ENCODE results near the gene PPP1R13L.
"Not testable (repeated sequence)": the region's sequence is repeated elsewhere in the genome, so short reads cannot be mapped to it uniquely, and the experiment has no call there.

Gene PPP1R13L, protein sequence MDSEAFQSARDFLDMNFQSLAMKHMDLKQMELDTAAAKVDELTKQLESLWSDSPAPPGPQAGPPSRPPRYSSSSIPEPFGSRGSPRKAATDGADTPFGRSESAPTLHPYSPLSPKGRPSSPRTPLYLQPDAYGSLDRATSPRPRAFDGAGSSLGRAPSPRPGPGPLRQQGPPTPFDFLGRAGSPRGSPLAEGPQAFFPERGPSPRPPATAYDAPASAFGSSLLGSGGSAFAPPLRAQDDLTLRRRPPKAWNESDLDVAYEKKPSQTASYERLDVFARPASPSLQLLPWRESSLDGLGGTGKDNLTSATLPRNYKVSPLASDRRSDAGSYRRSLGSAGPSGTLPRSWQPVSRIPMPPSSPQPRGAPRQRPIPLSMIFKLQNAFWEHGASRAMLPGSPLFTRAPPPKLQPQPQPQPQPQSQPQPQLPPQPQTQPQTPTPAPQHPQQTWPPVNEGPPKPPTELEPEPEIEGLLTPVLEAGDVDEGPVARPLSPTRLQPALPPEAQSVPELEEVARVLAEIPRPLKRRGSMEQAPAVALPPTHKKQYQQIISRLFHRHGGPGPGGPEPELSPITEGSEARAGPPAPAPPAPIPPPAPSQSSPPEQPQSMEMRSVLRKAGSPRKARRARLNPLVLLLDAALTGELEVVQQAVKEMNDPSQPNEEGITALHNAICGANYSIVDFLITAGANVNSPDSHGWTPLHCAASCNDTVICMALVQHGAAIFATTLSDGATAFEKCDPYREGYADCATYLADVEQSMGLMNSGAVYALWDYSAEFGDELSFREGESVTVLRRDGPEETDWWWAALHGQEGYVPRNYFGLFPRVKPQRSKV

DNA sequence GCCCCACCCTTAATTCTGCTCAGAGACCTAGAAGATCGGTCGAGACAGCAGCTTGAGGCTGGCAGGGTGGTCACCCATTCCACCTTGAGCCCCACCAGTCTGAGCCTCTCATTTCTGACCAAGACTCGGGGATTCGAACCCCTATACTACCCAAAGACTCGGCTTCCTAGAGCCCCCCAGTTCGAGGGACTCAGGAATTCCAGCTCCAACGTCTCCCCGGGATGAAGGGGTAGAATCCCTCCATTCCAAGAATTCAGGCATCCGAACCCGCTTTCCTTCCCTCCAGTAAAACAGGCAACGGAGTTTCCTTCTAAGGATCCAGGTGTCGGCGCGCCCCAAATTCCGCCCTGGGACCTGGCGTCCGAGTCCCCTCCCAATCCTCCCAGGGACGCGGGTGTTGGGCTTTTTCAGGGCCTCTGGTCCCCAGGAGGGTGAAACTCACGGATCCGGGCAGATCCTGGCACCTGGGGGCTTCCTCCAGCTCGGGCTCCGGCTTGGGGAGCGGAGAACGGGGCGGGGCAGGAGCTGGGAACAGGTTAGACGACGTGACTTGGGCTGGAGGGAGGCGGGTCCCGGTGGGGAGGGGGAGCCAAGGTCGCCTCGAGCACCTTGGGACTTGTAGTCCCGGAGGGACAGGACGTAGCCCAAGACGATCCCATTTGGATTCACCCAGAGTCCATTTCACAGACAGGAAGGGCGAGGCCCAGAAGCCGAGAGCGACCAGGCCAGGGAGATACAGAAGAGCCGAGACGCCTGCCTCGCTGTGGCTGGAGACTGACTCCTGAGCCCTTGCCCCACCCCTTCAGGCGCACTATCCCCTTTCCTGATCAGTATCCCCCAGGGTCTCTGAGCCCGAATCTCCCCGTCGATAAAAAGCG, at the start of gene PPP1R13L:
PPP1R13L (minus strand) TSS at position 513 of the 878 bp plus-strand sequence. CDS start 6,751 bp downstream, outside the sequence.
- DNase-seq, result peak; percentile 69 to 81

DNA sequence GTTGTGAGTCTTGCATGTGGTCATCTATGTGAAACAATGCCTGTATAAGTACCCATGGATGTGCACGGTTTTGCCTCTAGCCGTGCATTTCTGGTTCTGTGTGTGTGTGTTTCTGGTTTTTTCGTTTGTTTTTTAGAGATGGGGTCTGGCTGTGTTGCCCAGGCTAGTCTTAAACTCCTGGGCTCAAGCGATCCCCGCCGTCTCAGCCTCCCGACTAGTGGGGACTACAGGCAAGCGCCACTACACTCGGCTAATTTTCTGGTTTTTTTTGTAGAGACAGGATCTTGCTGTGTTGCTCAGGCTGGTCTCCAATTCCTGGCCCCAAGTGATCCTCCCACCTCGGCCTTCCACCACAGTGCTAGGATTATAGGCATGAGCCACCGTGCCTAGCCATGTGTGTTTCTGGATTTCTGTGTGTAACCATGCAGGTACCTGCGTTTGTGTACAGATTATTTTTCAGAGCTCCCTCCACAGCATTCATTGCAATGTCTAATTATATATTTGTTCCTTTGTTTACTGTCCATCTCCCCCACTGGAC, 47.0 kb upstream of the PPP1R13L start:
- no peak for DNase-seq

DNA sequence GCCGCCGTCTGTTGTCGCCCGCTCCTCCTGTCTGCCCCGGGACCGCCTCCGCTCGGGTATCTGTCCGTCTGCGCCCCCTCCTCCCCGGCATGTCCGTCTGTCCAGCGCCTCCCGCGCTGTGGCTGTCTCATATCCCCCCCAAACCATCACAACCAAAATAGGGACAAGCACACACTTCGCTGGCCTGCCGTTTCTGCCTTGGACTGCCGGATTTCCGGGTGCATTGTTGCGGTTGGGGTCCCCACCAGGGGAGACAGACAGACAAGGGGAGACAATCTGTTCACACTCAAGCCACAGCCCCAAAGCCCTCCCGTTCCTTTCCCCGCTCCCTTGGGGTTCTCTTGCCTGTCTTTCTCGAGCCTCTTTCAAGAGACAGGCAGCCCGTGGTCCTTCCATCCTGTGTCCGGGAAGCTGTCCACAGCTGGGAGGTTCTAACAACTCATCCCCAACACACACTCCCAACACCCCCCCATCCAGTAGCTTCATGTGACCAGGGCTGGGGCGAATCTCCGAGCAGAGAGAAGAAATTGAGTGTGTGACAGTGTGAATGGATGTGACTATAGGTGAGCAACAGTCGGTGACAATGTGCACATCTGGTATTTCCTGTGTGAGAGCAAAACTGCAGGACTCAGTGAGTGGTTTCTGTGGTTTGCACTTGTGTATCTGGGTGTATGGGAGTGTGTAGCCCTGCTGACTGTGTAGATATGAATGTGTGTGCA, 46.4 kb upstream of the PPP1R13L start:
- no peak for DNase-seq

DNA sequence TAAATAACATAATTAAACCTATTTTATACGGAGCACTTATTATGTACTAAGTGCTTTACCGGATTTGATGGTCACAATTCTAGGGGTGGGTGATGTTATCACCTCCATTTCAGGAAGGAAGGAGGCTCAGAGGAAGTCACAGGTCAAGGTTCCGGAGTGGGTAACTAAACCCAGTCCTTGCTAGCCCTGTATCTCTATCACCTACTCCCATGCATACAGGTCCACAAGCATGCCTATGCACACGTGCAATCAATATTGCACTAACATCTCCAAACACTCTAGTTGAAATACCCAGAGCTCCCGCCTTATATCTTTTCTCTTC, 45.1 kb upstream of the PPP1R13L start:
- no peak for DNase-seq

DNA sequence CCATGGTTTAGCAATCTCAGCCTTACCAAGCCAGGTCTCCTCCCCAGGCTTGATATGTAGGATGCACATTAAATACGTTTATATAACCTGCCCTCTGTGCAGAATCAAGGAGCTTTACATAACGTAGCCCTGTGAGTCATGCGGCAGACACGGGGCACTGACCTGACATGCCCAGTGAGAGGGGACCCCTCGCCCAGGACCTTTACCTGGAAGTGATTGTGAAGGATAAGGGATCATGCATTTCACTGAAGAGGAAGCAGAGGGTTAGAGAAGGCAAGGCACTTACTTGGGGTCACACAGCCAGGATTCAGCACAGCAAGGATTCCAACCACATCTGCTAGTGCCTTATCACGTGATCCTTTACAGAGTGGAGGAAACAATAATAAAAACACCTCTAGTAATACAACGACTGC, 44.0 kb upstream of the PPP1R13L start:
- DNase-seq, result no peak

DNA sequence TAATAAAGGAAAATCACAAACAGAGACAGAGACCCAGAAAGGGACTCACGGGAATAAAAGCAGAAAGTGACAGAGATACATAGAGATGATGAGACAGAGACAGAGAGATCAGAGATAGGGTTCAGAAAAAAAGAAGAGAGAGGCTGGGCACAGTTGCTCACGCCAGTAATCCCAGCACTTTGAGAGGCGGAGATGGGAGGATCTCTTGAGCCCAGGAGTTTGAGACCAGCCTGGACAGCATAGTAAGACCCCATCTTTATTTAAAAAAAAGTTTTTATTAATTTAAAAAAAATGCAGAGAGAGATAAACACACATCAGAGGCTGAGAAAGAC, 43.5 kb upstream of the PPP1R13L start:
- DNase-seq, result no peak

DNA sequence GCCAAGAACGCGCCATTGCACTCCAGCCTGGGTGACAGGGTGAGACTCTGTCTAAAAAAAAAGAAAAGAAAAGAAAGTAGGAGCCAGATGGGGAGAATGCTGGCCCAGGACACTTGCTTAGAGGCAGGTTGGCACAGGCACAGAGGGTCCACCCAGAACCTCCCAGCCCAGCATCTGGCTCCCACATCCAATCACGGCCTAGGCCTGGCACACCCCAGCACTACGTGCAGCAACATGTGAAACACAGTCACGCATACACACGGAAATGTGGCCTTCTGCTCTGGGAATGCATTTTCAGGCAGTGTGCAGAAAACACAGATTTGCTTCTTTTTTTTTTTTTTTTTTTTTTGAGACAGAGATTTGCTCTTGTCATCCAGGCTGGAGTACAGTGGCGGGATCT, 42.1 kb upstream of the PPP1R13L start:
- no peak for DNase-seq

DNA sequence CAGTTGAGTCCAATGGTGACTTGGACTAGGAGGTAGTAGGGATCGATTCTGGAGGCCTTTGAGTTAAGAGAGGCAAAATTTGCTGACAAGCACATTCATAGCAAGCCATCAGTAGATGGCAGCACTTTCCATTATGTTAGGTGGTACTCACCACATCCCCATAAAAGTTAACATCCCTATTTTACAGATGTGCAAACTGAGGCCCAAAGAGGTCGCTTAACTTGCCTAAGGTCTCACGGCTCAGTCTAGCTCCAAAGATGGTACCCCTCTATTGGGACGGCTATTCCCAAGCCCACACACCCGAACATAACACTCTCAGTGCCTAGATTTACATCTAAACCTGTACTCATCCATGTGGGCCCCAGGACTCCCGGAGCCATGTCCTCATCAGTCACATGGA, 41.4 kb upstream of the PPP1R13L start:
- no peak for DNase-seq

DNA sequence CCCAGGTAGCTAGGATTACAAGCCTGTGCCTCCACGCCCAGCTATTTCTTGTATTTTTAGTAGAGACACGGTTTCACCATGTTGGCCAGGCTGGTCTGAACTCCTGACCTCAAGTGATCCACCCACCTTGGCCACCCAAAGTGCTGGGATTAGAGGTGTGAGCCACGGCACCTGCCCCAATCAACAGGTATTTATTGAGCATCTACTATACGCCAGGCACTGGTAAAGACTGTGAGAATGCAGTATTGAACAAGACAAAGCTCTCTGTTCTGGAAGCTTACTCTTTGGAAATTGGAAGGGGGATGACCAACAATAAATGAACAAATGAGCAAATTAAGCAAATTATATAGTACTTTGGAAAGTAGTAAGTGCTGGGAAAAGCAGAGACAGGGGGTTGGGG, 40.3 kb upstream of the PPP1R13L start:
- no peak for DNase-seq

DNA sequence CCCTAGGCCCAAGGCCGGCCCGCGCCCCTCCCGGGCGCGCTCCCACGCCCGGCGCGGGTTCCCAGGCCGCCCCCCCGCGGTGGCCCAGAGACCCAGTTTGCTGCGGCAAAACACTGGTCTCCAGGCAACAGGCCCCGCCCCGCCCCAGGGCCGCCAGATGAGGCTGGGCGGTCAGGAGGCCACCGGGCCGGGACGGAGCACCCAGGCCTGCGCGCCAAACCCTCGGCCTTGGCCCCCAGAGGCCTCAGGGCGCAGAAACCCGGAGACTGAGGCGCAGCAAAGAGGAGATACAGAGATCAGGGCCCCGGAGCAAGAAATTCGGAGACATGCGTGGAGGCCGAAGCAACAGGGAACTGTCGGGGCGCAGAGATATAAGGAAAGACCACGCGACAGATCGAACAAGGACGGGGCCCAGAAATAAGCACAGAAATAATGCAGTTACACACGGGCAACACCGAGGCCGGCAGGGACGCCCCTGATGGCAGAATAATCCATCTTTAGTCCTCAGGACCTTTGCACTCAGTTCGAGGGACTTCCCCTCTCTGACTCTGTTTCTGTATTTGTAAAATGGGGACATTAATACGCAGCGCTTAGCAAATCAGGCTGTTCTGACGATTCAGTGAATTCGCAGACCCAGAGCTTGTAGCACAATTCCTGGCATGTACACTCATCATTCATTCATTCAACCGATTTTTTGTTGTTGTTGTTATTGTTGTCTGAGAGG, 39.6 kb upstream of the PPP1R13L start:
- DNase-seq, result peak; percentile 74 to 91

DNA sequence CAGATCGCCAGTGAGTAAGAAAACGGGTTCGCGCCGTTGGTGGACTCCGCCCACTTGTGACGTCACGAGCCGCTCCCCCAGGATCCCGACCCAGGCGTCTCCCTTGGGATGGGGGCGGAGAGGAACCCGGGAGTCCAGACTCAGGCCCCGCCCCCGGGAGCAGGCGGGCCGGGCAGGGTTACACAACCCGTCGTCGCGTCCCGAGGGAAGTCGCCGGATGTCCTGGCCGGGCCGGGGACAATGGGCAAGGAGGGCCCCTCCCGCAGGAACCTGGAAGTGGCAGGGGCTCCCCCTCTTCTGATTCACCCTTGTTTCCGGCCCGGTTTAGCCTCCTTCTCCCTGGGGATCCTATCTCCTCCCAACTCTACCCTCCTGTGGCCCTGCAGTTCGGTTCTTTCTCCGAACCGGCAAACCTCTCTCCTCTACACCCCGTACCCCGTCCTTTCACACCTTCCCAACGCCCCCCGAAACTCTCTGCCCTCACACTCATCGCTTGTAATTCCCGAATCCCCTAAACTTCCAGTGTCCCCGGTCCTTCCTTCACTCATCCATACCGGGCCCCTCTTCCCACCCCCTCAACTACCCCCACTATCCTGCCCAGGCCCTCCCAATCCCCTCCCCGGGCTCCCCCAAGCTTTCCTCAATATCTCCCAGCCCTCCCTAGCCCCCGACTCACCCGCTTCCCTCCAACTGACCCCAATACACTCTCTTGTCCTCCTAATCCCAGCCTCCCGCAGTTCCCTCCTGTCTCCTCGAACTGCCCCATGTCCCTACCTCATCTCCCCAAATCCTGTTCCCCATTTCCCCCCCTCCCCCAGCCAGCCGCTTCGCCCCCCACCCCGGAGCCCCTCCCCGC, 38.8 kb upstream of the PPP1R13L start:
- DNase-seq, result peak; percentile 83 to 92

DNA sequence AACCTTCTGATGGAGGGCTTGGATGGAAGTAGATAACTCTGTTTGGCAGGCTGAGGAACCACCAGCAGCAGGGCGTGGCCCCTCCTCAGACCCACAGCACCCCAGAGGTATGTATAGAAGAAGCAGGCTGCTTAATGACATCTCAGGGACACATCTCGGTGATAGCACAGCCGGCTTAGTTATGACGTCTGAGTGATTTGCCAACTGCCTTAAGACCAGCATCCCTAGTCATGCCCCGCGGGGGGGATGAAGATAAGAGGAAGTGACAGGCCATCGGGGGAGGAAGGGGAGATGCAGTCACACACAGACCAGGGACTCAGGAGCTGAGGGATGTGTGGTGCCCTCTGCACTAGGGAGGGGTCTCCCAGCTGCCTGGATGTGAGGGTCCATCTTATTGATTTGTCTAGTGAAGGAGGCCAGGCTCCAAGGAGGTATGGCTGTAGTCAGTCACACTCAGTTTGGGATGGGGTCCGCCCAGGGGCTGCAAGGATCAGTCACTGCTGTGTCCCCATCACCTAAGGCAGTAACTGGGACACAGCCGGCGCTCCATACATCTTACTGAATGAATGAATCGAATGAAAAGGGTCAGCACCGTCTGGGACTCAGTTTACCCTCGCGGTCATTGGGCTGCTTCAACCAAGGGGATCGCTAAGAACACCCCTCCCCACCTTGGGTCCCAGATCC, 38.1 kb upstream of the PPP1R13L start:
- DNase-seq, result peak in 1 of 2 experiments; percentile 36

DNA sequence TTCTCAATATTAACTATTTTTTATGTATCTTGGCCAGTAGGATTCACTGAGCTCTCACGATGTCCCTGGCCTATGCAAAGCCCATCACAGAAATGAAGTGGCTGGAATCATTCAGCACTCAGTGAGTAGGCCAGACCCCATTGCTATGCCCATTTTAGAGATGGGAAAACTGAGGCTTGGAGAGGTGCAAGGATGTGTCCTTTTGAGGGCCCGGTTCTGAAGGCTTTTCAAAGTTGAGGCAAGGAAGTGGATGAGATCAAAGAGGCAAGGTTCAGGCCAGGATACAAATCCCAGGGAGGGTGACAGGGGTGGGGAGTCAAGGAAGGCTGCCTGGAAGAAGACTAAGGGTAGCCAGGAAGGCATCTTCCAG, 37.5 kb upstream of the PPP1R13L start:
- DNase-seq, result no peak

DNA sequence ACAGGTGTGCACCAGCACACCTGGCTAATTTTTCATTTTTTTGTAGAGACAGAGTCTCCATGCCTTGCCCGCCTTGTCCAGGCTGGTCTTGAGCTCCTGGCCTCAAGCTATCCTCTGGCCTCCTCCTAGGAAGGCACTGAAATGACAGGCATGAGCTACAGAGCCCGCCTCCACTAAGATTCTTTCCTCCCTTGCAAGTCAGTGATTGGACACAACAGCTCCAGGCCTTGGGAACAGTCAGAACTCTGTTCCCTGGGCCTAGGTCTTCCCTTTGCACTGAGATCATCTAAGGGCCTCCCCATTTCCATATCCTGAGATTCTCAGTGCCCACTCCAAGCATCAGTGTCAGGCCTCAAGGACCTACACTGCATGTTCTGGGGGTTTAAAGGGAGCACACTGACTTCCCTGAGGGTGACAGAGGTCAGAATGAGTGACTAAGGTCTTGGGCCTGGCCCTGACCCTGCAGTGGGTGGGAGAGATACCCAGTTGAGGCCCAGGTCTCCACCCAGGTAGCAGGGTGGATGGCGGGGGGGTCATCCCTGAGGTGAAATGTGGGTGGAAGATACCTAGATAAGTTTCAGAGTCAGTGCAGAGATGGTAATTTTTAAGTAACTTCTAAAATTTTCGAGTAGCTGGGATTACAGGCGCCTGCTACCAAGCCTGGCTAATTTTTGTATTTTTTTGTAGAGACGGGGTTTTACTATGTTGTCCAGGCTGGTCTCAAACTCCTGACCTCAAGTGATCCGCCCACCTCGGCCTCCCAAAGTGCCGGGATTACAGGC, 36.2 kb upstream of the PPP1R13L start:
- DNase-seq, result peak in 1 of 2 experiments; percentile 42

DNA sequence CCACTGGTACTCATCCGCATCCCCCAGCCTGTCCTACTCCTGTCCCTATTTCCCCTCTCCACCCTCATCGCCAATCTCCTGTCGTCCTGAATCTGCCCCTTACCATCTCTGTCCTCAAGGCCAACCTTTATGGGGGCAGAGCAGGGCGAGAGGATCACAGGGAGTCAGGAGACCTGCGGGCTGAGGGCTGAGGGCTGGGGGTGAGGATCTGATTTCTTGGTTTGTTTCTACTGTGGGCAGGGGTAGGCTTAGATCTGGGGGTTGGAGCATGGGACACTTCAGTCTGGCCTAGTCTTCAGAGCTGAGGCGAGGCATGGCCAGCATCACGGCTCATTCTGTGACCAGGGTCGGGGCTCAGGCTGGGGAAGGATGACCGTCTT, 35.4 kb upstream of the PPP1R13L start:
- no peak for DNase-seq

DNA sequence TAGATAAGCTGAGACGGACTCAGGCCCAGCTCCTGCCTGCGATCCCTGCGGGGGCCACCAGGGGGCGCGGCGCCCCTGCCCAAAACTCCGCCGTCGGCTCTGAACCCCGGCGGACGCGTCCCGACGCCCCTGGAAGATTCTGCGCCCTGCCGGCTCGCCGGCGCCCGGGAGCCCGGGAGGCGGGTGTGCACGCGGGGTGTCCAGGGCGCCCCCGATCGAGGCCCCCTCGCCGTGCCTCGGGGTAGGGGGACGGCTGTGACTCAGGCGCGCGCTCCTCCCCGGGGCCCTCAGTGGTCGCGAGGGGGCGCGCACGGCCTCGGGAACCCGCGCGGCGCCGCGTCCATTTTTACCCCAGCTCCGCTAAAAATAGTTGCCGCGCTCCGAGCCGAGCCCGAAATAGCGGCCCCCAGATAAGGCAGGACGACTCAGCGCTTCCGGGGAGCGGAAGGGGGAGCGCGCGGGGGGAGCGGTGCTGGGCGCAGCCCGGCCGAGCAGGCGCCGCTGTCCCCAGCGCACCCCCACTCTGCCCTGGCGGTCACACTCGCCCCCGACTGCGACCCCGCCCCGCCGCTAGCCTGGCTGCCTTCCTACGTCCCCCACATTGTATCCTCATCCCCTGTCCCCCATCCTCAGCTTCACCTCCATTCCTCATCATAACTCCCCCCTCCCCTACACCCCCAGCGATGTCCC, 34.8 kb upstream of the PPP1R13L start:
- DNase-seq, result peak; percentile 50 to 73

DNA sequence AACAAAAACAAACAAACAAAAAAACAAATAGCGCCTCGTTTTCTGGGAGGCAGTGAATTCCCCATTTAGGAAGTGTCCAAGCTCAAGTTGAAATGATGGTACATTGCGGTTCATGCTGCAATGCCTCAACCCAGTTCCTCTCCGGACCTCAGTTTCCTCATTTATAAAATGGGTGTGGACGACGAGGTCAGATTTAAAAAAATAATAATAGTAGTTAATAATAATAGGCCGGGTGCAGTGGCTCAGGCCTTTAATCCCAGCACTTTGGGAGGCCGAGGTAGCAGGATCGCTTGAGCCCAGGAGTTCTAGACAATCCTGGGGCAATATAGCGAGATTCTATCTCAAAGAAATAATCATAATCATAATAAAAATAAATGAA, 34.3 kb upstream of the PPP1R13L start:
- DNase-seq, result no peak

DNA sequence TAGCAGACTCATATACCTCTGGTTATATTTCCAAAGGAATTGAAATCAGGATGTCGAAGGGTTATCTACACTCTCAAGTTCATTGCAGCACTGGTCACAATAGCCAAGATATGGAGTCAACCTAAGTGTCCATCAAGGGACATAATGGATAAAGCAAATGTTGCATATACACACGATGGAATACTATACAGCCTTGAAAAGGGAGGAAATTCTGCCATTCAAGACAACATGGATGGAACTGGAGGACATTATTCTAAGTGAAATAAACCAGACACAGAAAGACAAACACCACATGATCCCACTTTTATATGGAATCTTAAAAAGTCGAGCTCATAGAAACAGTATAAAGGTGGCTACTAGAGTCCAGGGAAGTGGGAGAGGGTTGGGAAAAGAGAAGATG, 32.5 kb upstream of the PPP1R13L start:
- no peak for DNase-seq

DNA sequence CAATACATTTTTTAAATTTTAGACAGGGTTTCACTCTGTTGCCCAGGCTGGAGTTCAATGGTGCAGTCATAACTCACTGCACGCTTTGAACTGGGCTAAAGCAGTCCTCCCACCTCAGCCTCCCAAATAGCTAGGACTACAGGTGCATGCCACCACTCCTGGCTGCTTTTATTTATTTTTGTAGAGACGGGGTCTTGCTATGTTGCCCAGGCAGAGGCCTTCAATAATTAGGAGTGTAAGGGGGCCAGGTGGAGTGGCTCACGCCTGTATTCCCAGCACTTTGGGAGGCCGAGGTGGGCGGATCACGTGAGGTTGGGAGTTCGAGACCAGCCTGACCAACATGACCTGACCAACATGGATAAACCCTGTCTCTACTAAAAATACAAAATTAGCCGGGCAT, 27.7 kb upstream of the PPP1R13L start:
- not testable (repeated sequence) for DNase-seq

Data from NCI-H1930 (cell line).